GM12878 (cell line): ENCODE results near the gene ENDOD1. TPM values are rescaled to one million over a fixed set of nuclear protein-coding genes. Genes with fewer than 3 reads are reported as not detected.

Experiments used
- ATF3 ChIP-seq: IDR thresholded peaks from 2 replicates; pipeline ENCODE4 v1.6.1; 2011; ENCODE audit warnings: low read depth, mild to moderate bottlenecking, low read length, moderate library complexity, borderline replicate concordance; ENCODE audit errors: extremely low read depth
- CREM ChIP-seq: IDR thresholded peaks from 2 replicates; pipeline ENCODE4 v1.6.1; 2014; ENCODE audit warnings: antibody characterized with exemption, low read depth
- CUX1 ChIP-seq: IDR thresholded peaks from 2 replicates; pipeline ENCODE4 v1.6.1; 2012; ENCODE audit warnings: improper control_type of control experiment, low read depth, low read length; ENCODE audit not compliant: insufficient replicate concordance
- EP300 ChIP-seq, 2 experiments: fragments of 150-350 bp in 1 of 2; IDR thresholded peaks; 2 replicates each; pipeline ENCODE4 v1.6.1; 2011 to 2012; ENCODE audit warnings: low read depth in 2 of 2, low read length in 2 of 2, borderline replicate concordance in 1 of 2, improper control_type of control experiment in 1 of 2, inconsistent platforms in 1 of 2; ENCODE audit not compliant: control insufficient read depth in 1 of 2
- EZH2 ChIP-seq: IDR thresholded peaks from 2 replicates; pipeline ENCODE4 v1.6.1; 2012; ENCODE audit warnings: low read depth, mild to moderate bottlenecking, control low read depth, inconsistent platforms, low read length, borderline replicate concordance; ENCODE audit not compliant: control insufficient read depth
- FOXM1 ChIP-seq: IDR thresholded peaks from 2 replicates; pipeline ENCODE4 v1.6.1; 2012; ENCODE audit warnings: low read depth, mild to moderate bottlenecking, inconsistent platforms, low read length, moderate library complexity
- HDAC2 ChIP-seq: fragments of 200-600 bp; sonication (generic); IDR thresholded peaks from 2 replicates; pipeline ENCODE4 v1.6.1; 2017
- HDAC6 ChIP-seq: fragments of 200-600 bp; sonication (generic); IDR thresholded peaks from one replicate; pipeline ENCODE4 v1.8.0; 2017; ENCODE audit warnings: antibody characterized with exemption; ENCODE audit not compliant: unreplicated experiment
- IRF5 ChIP-seq: fragments of 450-650 bp; IDR thresholded peaks from 2 replicates; pipeline ENCODE4 v1.6.1; 2017; ENCODE audit warnings: borderline replicate concordance
- JUND ChIP-seq: IDR thresholded peaks from 2 replicates; pipeline ENCODE4 v1.6.1; 2012; ENCODE audit warnings: low read depth, mild to moderate bottlenecking, low read length, improper control_type of control experiment, moderate library complexity
- KAT2A ChIP-seq: conservative IDR thresholded peaks from 2 replicates; pipeline ENCODE4 v1.6.1; 2011; ENCODE audit warnings: low read depth, low read length; ENCODE audit not compliant: control insufficient read depth
- KLF5 ChIP-seq: fragments of 450-650 bp; IDR thresholded peaks from 2 replicates; pipeline ENCODE4 v1.6.1; 2014; ENCODE audit warnings: mild to moderate bottlenecking; ENCODE audit not compliant: partially characterized antibody
- NBN ChIP-seq: fragments of 450-650 bp; IDR thresholded peaks from 2 replicates; pipeline ENCODE4 v1.6.1; 2016
- POLR2AphosphoS5 ChIP-seq: IDR thresholded peaks from 2 replicates; pipeline ENCODE4 v1.6.1; 2011; ENCODE audit warnings: mild to moderate bottlenecking, low read length, inconsistent platforms
- RUNX3 ChIP-seq: IDR thresholded peaks from 2 replicates; pipeline ENCODE4 v1.6.1; 2012; ENCODE audit warnings: low read length, inconsistent platforms
- SMARCA5 ChIP-seq: fragments of 450-650 bp; IDR thresholded peaks from 2 replicates; pipeline ENCODE4 v1.6.1; 2017; ENCODE audit warnings: mild to moderate bottlenecking
- SPI1 ChIP-seq: IDR thresholded peaks from 2 replicates; pipeline ENCODE4 v1.6.1; 2011; ENCODE audit warnings: low read depth, mild to moderate bottlenecking, low read length, moderate library complexity, borderline replicate concordance; ENCODE audit not compliant: insufficient read depth
- TCF3 ChIP-seq: IDR thresholded peaks from 2 replicates; pipeline ENCODE4 v1.6.1; 2012; ENCODE audit warnings: low read depth, mild to moderate bottlenecking, low read length, borderline replicate concordance; ENCODE audit not compliant: insufficient read depth
- ZBTB11 ChIP-seq: fragments of 450-650 bp; formaldehyde crosslinking; IDR thresholded peaks from 2 replicates; pipeline ENCODE4 v1.5.0; 2022; ENCODE audit warnings: mild to moderate bottlenecking, missing genetic modification characterization
- polyA plus RNA-seq, 11 experiments: library from polyadenylated mRNA; depleted of rRNA in 4 of 11; unstranded in 6 of 11; stranded (reverse) in 5 of 11; fragments of >200 nt; fragmentation: Nextera tagmentation in 4 of 11; fragmentation: Illumina TruSeq in 1 of 11; extraction: Ambion mirVana in 4 of 11; extraction: Trizol in 1 of 11; gene quantifications; 1 replicate in 1 of 11; 2 replicates in 10 of 11; pipeline versions ENCODE4 v1.2.1 to v1.2.3, GENCODE V29; 2011 to 2016; ENCODE audit warnings: inconsistent platforms in 2 of 11, missing spikeins in 2 of 11, low read depth in 1 of 11
- total RNA-seq, 4 experiments: library from RNA; depleted of rRNA in 3 of 4; stranded (reverse); fragments of >200 nt in 3 of 4; fragmentation: Illumina TruSeq in 1 of 4; extraction: Trizol in 1 of 4; gene quantifications; 2 replicates each; pipeline versions ENCODE4 v1.2.1 to v1.2.3, GENCODE V29; 2013 to 2021

The ENDOD1 gene
- total and polyA plus RNA-seq, 10 of the 15 experiments (the other 5 are each of a cell fraction or from before 2014, with no cell fraction given), result 6.0 to 30.0 (median 12.1) TPM

GRCh38 chr11:95084509-95084908 lies 5.1 kb upstream of the ENDOD1 start (continued):
- TF ChIP-seq POLR2AphosphoS5 (no peak), CUX1 (no peak), IRF5 (no peak), RUNX3 (peak; percentile 39; the same call in 1 of the 2 replicates), NBN (no peak), ZBTB11 (no peak), KAT2A (no peak), SPI1 (no peak), HDAC6 (no peak), EZH2 (no peak), KLF5 (no peak), HDAC2 (no peak), FOXM1 (no peak), JUND (no peak), CREM (peak; percentile 55; the same call in 1 of the 2 replicates), SMARCA5 (no peak), EP300 (IDR thresholded peaks at IDR 0.05; ENCODE audit: borderline replicate concordance in 1 of 2, control insufficient read depth in 1 of 2, low read depth in 2 of 2, low read length in 2 of 2) (peak in 1 of 2 experiments; percentile 24; a peak in 1 of 4 replicates), ATF3 (no peak), TCF3 (no peak)
